Panc1 (cell line): ENCODE measurements around the gene SHB.

Source experiments
- POLR2AphosphoS5 ChIP-seq: IDR thresholded peaks from 2 replicates; pipeline ENCODE4 v1.6.1; 2012; ENCODE audit warnings: mild to moderate bottlenecking, low read depth, low read length, moderate library complexity
- TF ChIP-seq, protein P1 (sequence below): fragments of 450-650 bp; IDR thresholded peaks from 2 replicates; pipeline ENCODE4 v1.5.1; 2017; ENCODE audit warnings: mild to moderate bottlenecking

DNA sequence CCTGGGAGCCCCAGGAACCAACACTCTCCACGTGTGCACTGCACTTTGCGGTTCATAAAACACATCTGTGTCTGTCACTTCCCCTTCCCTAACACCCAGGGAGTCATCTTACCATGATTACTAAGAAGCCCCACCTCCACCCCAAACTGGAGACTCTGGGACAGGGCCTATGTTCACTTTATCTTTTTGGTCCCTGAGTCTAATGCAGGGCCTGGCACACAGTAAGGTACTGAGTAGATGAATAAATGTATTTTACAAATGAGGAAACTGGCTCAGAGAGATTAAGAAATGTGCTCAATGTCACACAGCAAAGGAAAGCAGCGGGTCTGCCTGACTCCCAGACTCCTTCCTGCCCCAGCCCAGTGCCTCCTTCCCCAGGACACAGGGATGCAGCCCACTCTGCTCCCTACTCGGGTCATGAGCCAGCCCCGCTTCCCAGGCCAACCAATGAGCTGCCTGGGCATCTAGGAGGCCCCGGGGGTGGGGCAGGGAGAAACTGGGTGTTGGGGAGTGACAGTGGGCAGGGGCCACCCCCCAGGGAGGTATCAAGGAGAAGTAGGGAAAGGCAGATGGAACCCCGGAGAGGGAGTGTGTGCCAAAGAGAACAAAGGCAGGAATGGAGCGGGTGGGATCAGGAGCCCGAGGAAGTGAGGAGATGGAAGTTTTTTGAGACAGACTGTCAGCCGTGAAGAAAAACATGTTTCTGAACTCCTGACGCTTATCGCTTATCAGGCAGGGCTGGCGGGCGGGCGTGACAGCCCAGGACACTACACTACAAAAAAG, 30.5 kb downstream of the SHB start:
- TF ChIP-seq, protein P1, sequence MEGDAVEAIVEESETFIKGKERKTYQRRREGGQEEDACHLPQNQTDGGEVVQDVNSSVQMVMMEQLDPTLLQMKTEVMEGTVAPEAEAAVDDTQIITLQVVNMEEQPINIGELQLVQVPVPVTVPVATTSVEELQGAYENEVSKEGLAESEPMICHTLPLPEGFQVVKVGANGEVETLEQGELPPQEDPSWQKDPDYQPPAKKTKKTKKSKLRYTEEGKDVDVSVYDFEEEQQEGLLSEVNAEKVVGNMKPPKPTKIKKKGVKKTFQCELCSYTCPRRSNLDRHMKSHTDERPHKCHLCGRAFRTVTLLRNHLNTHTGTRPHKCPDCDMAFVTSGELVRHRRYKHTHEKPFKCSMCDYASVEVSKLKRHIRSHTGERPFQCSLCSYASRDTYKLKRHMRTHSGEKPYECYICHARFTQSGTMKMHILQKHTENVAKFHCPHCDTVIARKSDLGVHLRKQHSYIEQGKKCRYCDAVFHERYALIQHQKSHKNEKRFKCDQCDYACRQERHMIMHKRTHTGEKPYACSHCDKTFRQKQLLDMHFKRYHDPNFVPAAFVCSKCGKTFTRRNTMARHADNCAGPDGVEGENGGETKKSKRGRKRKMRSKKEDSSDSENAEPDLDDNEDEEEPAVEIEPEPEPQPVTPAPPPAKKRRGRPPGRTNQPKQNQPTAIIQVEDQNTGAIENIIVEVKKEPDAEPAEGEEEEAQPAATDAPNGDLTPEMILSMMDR, result no peak
- TF ChIP-seq POLR2AphosphoS5, result no peak
